ENCODE measurements around the gene SSTR3.

- TF ChIP-seq POLR2A (IDR thresholded peaks at IDR 0.05): no peak
- TF ChIP-seq CTCF (IDR thresholded peaks at IDR 0.05): no peak
These were observed 36.6 kb downstream of the SSTR3 start for GRCh38 chr22:37175414-37176281.
